Activated CD4-positive, alpha-beta memory T cell treated with anti-CD3 and anti-CD28 coated beads, Interleukin-2, amount 10 ng/mL, durations not matched to agents 7 days and 5 days (primary cell): ENCODE data around the gene TFCP2L1. TPM values are rescaled to one million over a fixed set of nuclear protein-coding genes. Genes with fewer than 3 reads are reported as not detected.

Source experiments
- CTCF ChIA-PET: fragments of 350-600 bp; sonication (Branson Sonifier 250); formaldehyde crosslinking; loops from one replicate; lab custom pipeline; 2021; ENCODE audit warnings: antibody characterized with exemption, inconsistent platforms; lab: Charles Lee
- POLR2A ChIA-PET: fragments of 350-600 bp; sonication (Branson Sonifier 250); formaldehyde crosslinking; loops from one replicate; lab custom pipeline; 2021; ENCODE audit warnings: antibody characterized with exemption; lab: Charles Lee
- DNase-seq: peaks from one replicate; pipeline ENCODE4 v3.0.0-alpha.2; 2020
- H3K27ac Mint-ChIP-seq: one replicate; pipeline ENCODE4 v1.8.0; 2021; ENCODE audit warnings: mild to moderate bottlenecking, mixed read lengths
- H3K27me3 Mint-ChIP-seq: one replicate; pipeline ENCODE4 v1.8.0; 2021; ENCODE audit warnings: mixed read lengths
- H3K36me3 Mint-ChIP-seq: one replicate; pipeline ENCODE4 v1.8.0; 2021; ENCODE audit warnings: low read depth, mixed read lengths
- H3K4me1 Mint-ChIP-seq: one replicate; pipeline ENCODE4 v1.8.0; 2021; ENCODE audit warnings: mixed read lengths
- H3K4me3 Mint-ChIP-seq: one replicate; pipeline ENCODE4 v1.8.0; 2021; ENCODE audit warnings: mild to moderate bottlenecking, mixed read lengths
- H3K9me3 Mint-ChIP-seq: one replicate; pipeline ENCODE4 v1.8.0; 2021; ENCODE audit warnings: mixed read lengths
- total RNA-seq, 2 experiments: library from RNA; stranded (reverse); gene quantifications; one replicate each; pipeline ENCODE4 v1.2.3, GENCODE V29; 2021

The TFCP2L1 gene
- total RNA-seq, 2 experiments from 2014 or later, result 0.08 to 0.28 TPM

DNA sequence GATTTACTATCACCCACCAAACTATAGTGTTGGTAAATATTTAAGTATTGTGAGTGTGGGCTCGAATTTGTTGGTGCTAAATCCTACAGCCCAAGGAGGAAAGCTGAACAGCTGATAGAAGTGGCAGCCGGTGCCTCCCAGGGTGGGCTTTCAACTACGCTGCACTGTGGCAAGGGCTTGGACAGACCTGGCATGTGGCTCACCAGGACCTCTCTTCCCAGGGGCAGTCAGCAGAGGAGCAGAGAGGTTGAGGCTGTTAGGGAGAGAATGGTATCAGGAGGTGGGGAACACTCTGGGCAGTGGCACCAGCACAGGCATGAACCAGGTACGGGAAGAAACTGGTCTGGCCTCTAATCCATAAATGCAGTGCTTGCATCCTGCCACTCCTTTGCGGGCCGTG is 44.6 kb downstream of the TFCP2L1 start:
- POLR2A ChIA-PET, result no interaction called here
- CTCF ChIA-PET, result no interaction called here
- Mint-ChIP-seq H3K27ac (no peak overlapping the region), H3K4me3 (no peak overlapping the region), H3K27me3 (no peaks in the 10 kb centered on the region), H3K36me3 (no peaks in the 10 kb centered on the region), H3K9me3 (no peaks in the 10 kb centered on the region), H3K4me1 (no peaks in the 10 kb centered on the region)
- no peak for DNase-seq

DNA sequence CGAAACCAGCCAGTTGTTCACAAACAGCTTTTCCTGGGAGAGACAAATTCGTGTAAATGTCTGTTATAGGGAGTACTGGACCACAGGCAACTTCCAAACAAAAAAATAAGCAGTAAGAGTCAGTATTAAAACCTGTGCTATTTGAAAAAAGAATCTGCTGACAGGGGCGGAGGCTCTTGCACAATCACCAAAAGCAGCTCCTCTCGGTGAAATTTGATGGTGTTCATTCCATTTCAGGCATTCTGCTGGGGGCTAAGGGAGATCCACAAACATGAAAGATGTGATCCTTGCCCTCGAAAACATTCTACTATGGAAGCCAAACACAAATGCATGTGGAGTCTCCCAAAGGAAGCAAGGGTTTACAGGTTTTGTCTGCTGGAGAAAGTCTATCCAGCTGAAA is 45.0 kb downstream of the TFCP2L1 start:
- no peak for DNase-seq
- no peaks in the 10 kb centered on the region for H3K9me3 Mint-ChIP-seq
- ChIA-PET CTCF (no interaction called here), POLR2A (no interaction called here)
- no peaks in the 10 kb centered on the region for H3K27me3 Mint-ChIP-seq
- H3K4me3 Mint-ChIP-seq, result no peak overlapping the region
- H3K4me1 Mint-ChIP-seq, result no peaks in the 10 kb centered on the region
- H3K36me3 Mint-ChIP-seq, result no peaks in the 10 kb centered on the region
- H3K27ac Mint-ChIP-seq, result no peak overlapping the region

DNA sequence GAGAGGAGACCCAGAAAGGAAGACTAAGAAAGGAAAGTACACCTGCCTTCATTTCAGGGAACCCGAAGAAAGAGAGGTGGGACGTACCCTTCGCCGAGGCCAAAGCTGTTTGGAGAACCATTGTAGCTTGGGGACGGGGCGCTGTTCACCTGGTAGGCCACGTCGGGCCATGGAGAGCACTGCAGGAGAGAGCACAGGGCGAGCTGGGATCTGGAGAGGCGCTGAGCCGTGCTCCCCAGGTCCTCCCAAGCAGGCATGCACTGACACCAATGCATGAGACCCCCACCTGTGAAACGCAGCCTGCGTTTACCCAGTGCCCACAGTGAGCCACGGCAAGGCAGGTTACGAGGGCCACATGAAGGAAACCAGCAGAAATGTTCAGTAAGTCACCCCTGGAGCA is 45.5 kb downstream of the TFCP2L1 start:
- Mint-ChIP-seq H3K27me3 (no peaks in the 10 kb centered on the region), H3K4me3 (no peak overlapping the region), H3K4me1 (no peaks in the 10 kb centered on the region), H3K27ac (no peak overlapping the region), H3K9me3 (no peaks in the 10 kb centered on the region), H3K36me3 (no peaks in the 10 kb centered on the region)
- ChIA-PET CTCF (no interaction called here), POLR2A (no interaction called here)
- DNase-seq, result no peak

DNA sequence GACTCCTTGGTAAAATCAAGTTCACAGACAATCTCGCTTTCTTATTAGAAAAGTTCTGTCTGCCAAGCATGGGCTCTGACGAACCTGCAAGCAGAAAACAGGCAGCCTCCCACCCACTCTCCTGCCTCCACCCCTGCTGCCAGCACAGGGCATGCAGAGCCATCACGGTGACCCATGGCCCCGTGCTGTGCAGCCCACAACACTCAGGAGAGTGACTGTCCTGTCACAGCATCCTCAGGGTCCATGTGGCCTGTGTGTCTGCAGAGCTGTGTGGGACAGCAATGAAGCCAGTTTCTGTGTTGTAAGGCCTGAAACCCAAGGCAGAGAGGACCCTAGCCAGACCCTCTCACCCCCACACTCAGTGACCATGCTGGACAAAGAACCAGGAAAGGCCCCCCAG is 46.2 kb downstream of the TFCP2L1 start:
- no peak for DNase-seq
- no peak overlapping the region for H3K4me3 Mint-ChIP-seq
- H3K9me3 Mint-ChIP-seq, result no peaks in the 10 kb centered on the region

DNA sequence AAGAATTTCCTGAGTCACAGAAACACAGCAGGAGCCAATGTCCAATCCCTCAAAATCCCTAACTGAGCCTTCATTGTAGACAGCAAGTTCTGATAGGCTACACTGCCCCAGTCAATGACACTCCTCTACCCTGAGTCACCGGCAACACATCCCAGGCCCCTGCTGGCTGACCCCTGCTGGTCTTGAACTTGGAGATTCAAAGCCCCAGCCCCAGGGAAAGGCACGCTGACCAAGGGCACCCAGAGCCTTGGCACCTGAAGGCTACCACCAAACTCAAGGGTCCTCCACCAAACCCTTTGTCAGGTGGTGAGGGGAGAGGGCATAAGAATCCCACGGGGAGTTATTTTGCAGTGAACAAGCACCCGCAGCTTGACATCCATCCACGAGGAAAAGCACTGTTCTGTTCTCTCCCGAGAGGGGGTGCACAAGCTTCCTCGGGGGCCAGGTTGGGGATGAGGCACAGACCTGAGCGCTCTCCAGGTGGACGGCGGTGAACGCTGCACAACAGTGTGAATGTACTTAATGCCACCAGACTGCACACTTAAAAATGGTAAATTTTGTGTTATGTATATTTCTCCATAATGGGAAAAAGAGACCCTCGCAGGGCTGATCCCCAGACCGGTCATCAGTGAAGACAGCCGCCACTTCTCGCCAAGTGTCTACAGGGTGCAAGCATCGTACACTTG is 46.9 kb downstream of the TFCP2L1 start:
- Mint-ChIP-seq H3K36me3 (no peaks in the 10 kb centered on the region), H3K4me1 (no peaks in the 10 kb centered on the region), H3K27me3 (no peaks in the 10 kb centered on the region), H3K9me3 (no peaks in the 10 kb centered on the region), H3K4me3 (no peak overlapping the region), H3K27ac (no peak overlapping the region)
- POLR2A ChIA-PET, result no interaction called here
- no peak for DNase-seq
- CTCF ChIA-PET, result no interaction called here

More for the DNA sequence above, 46.2 kb downstream of the TFCP2L1 start:
- Mint-ChIP-seq H3K36me3 (no peaks in the 10 kb centered on the region), H3K4me1 (no peaks in the 10 kb centered on the region), H3K27me3 (no peaks in the 10 kb centered on the region), H3K27ac (no peak overlapping the region)
- POLR2A ChIA-PET, result no interaction called here
- CTCF ChIA-PET, result no interaction called here

DNA sequence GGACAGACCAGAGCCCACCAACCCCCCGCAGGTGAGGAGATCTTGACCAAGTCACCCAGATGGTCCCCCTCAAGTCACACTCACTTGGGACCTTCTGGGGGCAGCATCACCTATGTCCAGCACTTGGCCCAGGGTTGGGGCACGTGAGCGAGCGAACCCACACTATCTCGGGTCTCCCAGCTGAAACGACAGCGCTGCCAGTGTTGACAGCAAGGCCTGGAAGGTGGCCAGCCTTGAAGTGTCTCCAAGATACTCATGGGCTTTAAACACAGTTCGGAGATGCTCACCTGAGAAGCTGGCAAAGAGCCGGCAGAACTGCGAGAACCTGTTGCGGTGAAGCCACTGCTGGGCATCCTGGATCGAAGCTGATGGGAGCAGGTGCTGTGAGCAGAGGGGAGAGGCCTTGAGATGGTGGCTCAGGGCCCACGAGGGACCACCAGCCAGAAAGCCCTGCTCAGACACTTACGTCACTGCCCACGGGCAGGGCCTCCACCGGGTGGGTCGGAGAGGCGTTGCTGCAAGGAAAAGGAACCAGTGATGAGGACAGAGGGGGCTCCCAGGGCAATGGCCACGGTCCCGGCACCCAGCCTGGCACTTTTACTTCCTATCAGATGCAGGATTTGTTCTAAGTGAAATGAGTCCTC is 47.5 kb downstream of the TFCP2L1 start:
- H3K27ac Mint-ChIP-seq, result no peak overlapping the region
- H3K27me3 Mint-ChIP-seq, result no peaks in the 10 kb centered on the region
- no peaks in the 10 kb centered on the region for H3K9me3 Mint-ChIP-seq
- H3K4me1 Mint-ChIP-seq, result no peaks in the 10 kb centered on the region
- no peak for DNase-seq
- ChIA-PET POLR2A (no interaction called here), CTCF (no interaction called here)
- H3K36me3 Mint-ChIP-seq, result no peaks in the 10 kb centered on the region
- no peak overlapping the region for H3K4me3 Mint-ChIP-seq

DNA sequence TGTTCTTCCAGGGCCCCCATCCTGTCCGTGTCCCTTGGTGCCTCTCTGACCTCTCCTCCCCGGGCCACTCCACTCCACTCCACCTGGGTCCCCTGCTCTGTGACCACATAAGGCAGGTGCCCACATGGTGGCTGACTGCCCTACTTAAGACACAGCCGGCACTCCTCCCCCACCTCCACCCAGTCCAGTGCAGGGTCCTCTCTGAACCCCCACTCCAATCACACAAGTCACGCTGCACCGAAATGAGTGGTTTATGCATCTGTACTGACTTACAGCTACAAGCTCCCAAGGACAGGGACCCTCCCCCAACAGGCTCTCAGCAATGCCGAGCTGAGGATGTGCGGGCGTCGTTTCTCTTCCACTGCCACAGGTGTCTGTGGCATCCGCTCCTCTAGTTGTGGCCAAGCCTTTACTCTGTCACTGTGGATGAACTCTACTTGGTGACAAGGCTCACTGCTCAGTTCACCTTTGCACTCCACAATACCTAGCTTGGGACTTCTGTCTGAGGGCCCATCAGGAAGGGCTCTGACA is 48.3 kb downstream of the TFCP2L1 start:
- POLR2A ChIA-PET, result no interaction called here

DNA sequence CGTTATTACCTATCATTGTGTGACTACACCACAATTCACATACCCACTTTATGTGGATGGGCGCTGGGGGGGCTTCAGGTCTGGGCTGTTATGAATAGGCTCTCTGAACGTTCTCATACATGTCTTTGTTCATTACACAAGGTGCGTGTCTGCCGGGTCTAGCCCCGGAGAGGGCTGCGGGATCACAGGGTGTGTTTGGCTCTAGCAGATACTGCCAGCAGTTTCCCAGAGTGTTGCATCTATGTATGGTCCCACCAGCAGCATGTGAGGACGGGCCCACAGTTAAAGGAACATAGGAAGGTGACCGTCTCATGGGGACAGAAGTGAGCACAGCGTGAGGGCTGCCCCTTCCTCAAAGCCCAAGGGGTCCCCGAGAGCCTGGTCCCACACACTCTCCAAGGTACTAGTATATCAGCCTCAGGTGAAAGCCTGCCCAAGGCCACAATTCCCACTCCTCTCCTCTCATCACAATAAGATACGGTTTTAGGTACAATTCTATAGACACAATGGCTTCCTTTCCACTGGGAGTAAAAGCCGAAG is 48.8 kb downstream of the TFCP2L1 start:
- Mint-ChIP-seq H3K27ac (no peak overlapping the region), H3K9me3 (no peaks in the 10 kb centered on the region), H3K4me1 (no peaks in the 10 kb centered on the region), H3K27me3 (no peaks in the 10 kb centered on the region), H3K36me3 (no peaks in the 10 kb centered on the region), H3K4me3 (no peak overlapping the region)
- no peak for DNase-seq
- ChIA-PET CTCF (no interaction called here), POLR2A (no interaction called here)

More for the DNA sequence above, 48.3 kb downstream of the TFCP2L1 start:
- Mint-ChIP-seq H3K27me3 (no peaks in the 10 kb centered on the region), H3K36me3 (no peaks in the 10 kb centered on the region), H3K4me3 (no peak overlapping the region), H3K4me1 (no peaks in the 10 kb centered on the region), H3K27ac (no peak overlapping the region), H3K9me3 (no peaks in the 10 kb centered on the region)
- DNase-seq, result no peak
- CTCF ChIA-PET, result no interaction called here

DNA sequence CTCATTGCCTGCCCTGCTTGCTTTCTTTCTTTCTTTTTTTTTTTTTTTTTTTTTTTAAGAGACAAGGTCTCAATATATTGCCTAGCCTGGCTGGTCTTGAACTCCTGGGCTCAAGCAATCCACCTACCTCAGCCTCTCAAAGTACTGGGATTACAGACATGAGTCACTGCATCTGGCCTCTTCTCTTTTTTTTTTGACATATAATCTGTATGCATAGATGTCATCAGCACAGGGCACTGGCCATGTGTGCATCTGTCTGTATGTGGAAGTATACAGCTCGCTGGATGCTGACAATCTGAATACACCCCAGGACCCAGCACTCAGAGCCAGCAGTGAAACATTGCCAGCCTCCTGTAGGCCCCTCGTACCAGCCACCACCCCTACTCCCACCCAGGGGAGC is 49.5 kb downstream of the TFCP2L1 start:
- H3K36me3 Mint-ChIP-seq, result no peaks in the 10 kb centered on the region
- H3K27ac Mint-ChIP-seq, result no peak overlapping the region
- ChIA-PET POLR2A (no interaction called here), CTCF (no interaction called here)
- no peaks in the 10 kb centered on the region for H3K4me1 Mint-ChIP-seq
- H3K27me3 Mint-ChIP-seq, result no peaks in the 10 kb centered on the region
- no peak overlapping the region for H3K4me3 Mint-ChIP-seq
- H3K9me3 Mint-ChIP-seq, result no peaks in the 10 kb centered on the region
- DNase-seq, result no peak

DNA sequence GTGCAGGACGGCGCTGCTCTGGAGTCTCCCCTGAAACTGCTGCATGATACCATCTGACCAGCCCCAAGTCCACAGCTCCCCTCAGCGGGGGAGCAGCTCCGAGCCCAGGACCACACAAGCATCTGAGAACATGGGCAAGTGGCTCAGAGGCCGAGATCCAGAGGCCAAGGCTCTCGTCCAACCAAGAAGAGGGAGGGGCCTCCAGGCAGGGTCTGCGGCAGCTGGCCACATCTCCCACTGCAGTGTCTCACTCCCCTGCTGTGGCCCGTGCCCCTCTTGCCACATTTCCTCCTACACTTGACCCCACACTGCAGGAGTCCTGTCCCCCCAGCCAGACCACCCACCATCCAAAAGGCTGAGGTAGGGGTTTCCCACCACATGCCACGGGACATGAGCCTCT is 50.2 kb downstream of the TFCP2L1 start:
- H3K27ac Mint-ChIP-seq, result no peak overlapping the region
- H3K36me3 Mint-ChIP-seq, result no peaks in the 10 kb centered on the region
- H3K4me3 Mint-ChIP-seq, result no peak overlapping the region
- ChIA-PET CTCF (no interaction called here), POLR2A (no interaction called here)
- H3K27me3 Mint-ChIP-seq, result no peaks in the 10 kb centered on the region
- H3K9me3 Mint-ChIP-seq, result no peaks in the 10 kb centered on the region
- no peak for DNase-seq
- H3K4me1 Mint-ChIP-seq, result no peaks in the 10 kb centered on the region

DNA sequence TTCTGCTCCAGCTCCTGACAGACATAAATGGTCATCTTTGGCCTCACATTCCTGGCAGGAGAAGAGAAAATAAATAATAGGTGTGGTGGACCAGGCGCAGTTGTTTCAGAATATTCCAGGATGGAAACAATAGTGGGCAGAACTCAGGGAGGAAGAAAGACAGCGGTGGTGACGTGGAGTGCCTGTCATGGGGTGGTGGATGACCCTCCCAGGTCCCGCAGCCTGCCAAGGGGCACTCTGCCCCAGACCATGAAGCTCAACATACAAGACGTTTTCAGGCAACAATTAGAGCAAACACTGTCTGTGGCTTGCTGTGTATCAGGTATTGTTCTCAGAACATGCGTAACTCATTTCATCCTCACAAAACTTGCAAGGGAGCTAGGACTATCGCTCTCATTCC is 50.9 kb downstream of the TFCP2L1 start:
- no peaks in the 10 kb centered on the region for H3K9me3 Mint-ChIP-seq
- ChIA-PET POLR2A (no interaction called here), CTCF (no interaction called here)
- no peak for DNase-seq
- no peak overlapping the region for H3K4me3 Mint-ChIP-seq
- H3K4me1 Mint-ChIP-seq, result no peaks in the 10 kb centered on the region
- H3K27ac Mint-ChIP-seq, result no peak overlapping the region
- no peaks in the 10 kb centered on the region for H3K36me3 Mint-ChIP-seq
- H3K27me3 Mint-ChIP-seq, result no peaks in the 10 kb centered on the region

DNA sequence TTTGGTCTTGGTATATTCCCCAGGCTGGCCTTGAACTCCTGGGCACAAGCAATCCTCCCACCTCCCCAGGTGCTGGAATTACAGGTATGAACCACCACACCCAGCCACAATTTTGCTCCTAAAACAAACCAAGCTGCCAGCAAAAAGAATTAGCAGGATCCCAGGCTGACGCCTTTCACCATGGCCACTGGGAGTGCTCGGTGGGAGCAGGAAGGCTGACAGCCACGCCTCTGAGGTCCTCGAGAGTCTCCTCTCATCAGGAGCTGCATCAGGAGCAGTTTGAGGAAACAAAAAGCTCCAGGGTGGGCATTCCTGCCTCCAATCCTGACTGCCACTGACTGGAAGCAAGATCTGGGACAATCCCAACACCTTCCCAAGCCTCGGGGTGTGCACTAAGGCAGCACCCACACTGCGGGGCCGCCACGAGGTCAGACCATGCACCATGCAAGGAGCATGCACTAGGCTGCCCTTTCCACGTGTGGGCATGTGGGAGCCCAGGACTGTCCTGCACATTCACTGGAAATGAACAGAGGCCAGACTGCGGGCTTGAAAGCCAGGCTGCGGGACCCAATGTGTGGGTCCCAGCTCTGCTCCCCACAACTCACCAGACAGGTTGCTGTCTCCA is 51.4 kb downstream of the TFCP2L1 start:
- ChIA-PET CTCF (no interaction called here), POLR2A (no interaction called here)
- Mint-ChIP-seq H3K36me3 (no peaks in the 10 kb centered on the region), H3K27me3 (no peaks in the 10 kb centered on the region), H3K9me3 (no peaks in the 10 kb centered on the region), H3K27ac (no peak overlapping the region), H3K4me1 (no peaks in the 10 kb centered on the region), H3K4me3 (no peak overlapping the region)
- no peak for DNase-seq

DNA sequence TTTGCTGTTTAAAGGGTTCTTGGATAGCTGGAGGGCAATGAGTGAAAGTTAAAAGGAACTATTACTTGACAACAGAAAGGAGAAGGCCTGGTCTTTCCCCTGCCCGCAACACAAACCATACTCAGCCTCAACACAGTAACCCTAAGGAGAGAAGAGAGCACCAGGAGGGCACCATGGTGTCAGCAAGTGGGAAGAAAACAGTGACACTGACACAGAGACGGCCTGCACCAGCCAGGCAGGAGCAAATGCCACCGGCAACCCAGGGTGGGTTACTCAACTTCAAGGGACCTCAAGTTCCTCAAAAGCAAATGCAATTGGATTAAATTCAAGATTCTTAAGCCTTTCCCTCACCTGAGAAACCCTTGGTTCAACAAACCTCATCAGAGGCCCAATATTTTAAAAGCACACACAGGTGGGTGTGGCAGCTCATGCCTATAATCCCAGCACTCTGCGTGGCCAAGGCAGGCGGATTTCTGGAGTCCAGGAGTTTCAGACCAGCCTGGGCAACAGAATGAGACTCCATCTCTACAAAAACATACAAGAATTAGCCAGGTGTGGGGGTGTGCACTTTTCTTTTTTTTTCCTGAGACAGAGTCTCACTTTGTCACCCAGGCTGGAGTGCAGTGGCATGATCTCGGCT is 52.3 kb downstream of the TFCP2L1 start:
- DNase-seq, result no peak
- Mint-ChIP-seq H3K4me1 (no peaks in the 10 kb centered on the region), H3K36me3 (no peaks in the 10 kb centered on the region), H3K27ac (no peak overlapping the region), H3K4me3 (no peak overlapping the region), H3K9me3 (no peaks in the 10 kb centered on the region), H3K27me3 (no peaks in the 10 kb centered on the region)
- ChIA-PET POLR2A (no interaction called here), CTCF (no interaction called here)
